H9 (cell line): ENCODE results near the gene ANTXRL. TPM values are rescaled to one million over a fixed set of nuclear protein-coding genes. Genes with fewer than 3 reads are reported as not detected.
A peak's percentile ranks its signal among the peaks of the same experiment; 100 is the strongest.

Experiments used
- DNase-seq: peaks from one replicate; pipeline ENCODE4 v3.0.0-alpha.2; 2017
- H2AFZ ChIP-seq: one replicate; pipeline ENCODE4 v1.6.1; 2013; ENCODE audit warnings: mild to moderate bottlenecking, low read length, control low read depth, moderate library complexity
- H2AK5ac ChIP-seq: 2 replicates; pipeline ENCODE4 v1.6.1; 2013; ENCODE audit warnings: low read length, control low read depth, mixed read lengths; ENCODE audit not compliant: insufficient read length
- H2BK120ac ChIP-seq: one replicate; pipeline ENCODE4 v1.6.1; 2013; ENCODE audit warnings: low read depth, mild to moderate bottlenecking, low read length, control low read depth, inconsistent platforms; ENCODE audit not compliant: poor library complexity, severe bottlenecking
- H2BK12ac ChIP-seq: 2 replicates; pipeline ENCODE4 v1.6.1; 2013; ENCODE audit warnings: low read length, control low read depth, mixed read lengths, low read depth; ENCODE audit not compliant: insufficient read length
- H2BK15ac ChIP-seq: 2 replicates; pipeline ENCODE4 v1.6.1; 2013; ENCODE audit warnings: low read depth, low read length, control low read depth
- H2BK20ac ChIP-seq: one replicate; pipeline ENCODE4 v1.6.1; 2013; ENCODE audit warnings: low read depth, mild to moderate bottlenecking, low read length, control low read depth, inconsistent platforms; ENCODE audit not compliant: poor library complexity, severe bottlenecking
- H2BK5ac ChIP-seq: 2 replicates; pipeline ENCODE4 v1.6.1; 2013; ENCODE audit warnings: low read length, control low read depth, mixed read lengths; ENCODE audit not compliant: insufficient read length
- H3K14ac ChIP-seq: 2 replicates; pipeline ENCODE4 v1.6.1; 2013; ENCODE audit warnings: low read length, control low read depth; ENCODE audit not compliant: insufficient read depth
- H3K18ac ChIP-seq: 2 replicates; pipeline ENCODE4 v1.6.1; 2013; ENCODE audit warnings: low read depth, mild to moderate bottlenecking, mixed read lengths, low read length, control low read depth; ENCODE audit not compliant: insufficient read length
- H3K23ac ChIP-seq: 2 replicates; pipeline ENCODE4 v1.6.1; 2013; ENCODE audit warnings: low read length, control low read depth, mixed read lengths, low read depth; ENCODE audit not compliant: insufficient read length
- H3K23me2 ChIP-seq: 2 replicates; pipeline ENCODE4 v1.6.1; 2013; ENCODE audit warnings: low read depth, mild to moderate bottlenecking, mixed read lengths, low read length, control low read depth; ENCODE audit not compliant: insufficient read length, poor library complexity, severe bottlenecking
- H3K27ac ChIP-seq: 2 replicates; pipeline ENCODE4 v1.5.1; 2013; ENCODE audit warnings: low read length, control low read depth, mixed read lengths, low read depth; ENCODE audit not compliant: insufficient read length
- H3K27me3 ChIP-seq: 2 replicates; pipeline ENCODE4 v1.6.1; 2013; ENCODE audit warnings: low read length, control low read depth, inconsistent platforms; ENCODE audit not compliant: insufficient read depth
- H3K4ac ChIP-seq: 2 replicates; pipeline ENCODE4 v1.6.1; 2013; ENCODE audit warnings: low read depth, mild to moderate bottlenecking, control low read depth, inconsistent platforms, low read length, moderate library complexity
- H3K4me1 ChIP-seq: 2 replicates; pipeline ENCODE4 v1.6.1; 2013; ENCODE audit warnings: low read length, control low read depth, inconsistent platforms; ENCODE audit not compliant: insufficient read depth
- H3K4me2 ChIP-seq: 2 replicates; pipeline ENCODE4 v1.6.1; 2013; ENCODE audit warnings: low read length, control low read depth, mixed read lengths; ENCODE audit not compliant: insufficient read length, insufficient read depth
- H3K56ac ChIP-seq: 2 replicates; pipeline ENCODE4 v1.6.1; 2013; ENCODE audit warnings: low read depth, mild to moderate bottlenecking, mixed read lengths, low read length, control low read depth; ENCODE audit not compliant: insufficient read length
- H3K79me1 ChIP-seq: 2 replicates; pipeline ENCODE4 v1.6.1; 2013; ENCODE audit warnings: low read depth, mild to moderate bottlenecking, moderate library complexity, low read length, control low read depth, inconsistent platforms; ENCODE audit not compliant: insufficient read depth, poor library complexity, severe bottlenecking
- H3K79me2 ChIP-seq: 2 replicates; pipeline ENCODE4 v1.6.1; 2013; ENCODE audit warnings: low read length, control low read depth, inconsistent platforms; ENCODE audit not compliant: insufficient read depth
- H3K9ac ChIP-seq: 2 replicates; pipeline ENCODE4 v1.6.1; 2013; ENCODE audit warnings: low read length, control low read depth, mixed read lengths; ENCODE audit not compliant: insufficient read length; ENCODE audit errors: extremely low read depth
- H3K9me3 ChIP-seq: one replicate; pipeline ENCODE4 v1.6.1; 2013; ENCODE audit warnings: low read depth, low read length, inconsistent platforms; ENCODE audit not compliant: control insufficient read depth
- H3T11ph ChIP-seq: one replicate; pipeline ENCODE4 v1.6.1; 2013; ENCODE audit warnings: mild to moderate bottlenecking, low read length, control low read depth, inconsistent platforms
- H4K20me1 ChIP-seq: one replicate; pipeline ENCODE4 v1.6.1; 2013; ENCODE audit not compliant: control insufficient read depth, insufficient read length, insufficient read depth
- H4K5ac ChIP-seq: 2 replicates; pipeline ENCODE4 v1.6.1; 2013; ENCODE audit warnings: low read depth, mild to moderate bottlenecking, mixed read lengths, low read length, control low read depth; ENCODE audit not compliant: insufficient read length
- H4K8ac ChIP-seq: replicated peaks from 2 replicates; pipeline ENCODE4 v1.6.1; 2013; ENCODE audit warnings: low read length, control low read depth, mixed read lengths, low read depth; ENCODE audit not compliant: insufficient read length
- H4K91ac ChIP-seq: 2 replicates; pipeline ENCODE4 v1.6.1; 2013; ENCODE audit warnings: low read depth, mild to moderate bottlenecking, moderate library complexity, mixed read lengths, low read length, control low read depth; ENCODE audit not compliant: insufficient read length
- H3K27ac Mint-ChIP-seq, 3 experiments: 2 replicates in 2 of 3; 3 replicates in 1 of 3; pipeline ENCODE4 v1.8.0; 2020 to 2021; ENCODE audit warnings: mixed read lengths in 3 of 3, mild to moderate bottlenecking in 1 of 3, moderate library complexity in 1 of 3
- H3K27me3 Mint-ChIP-seq: 2 replicates; pipeline ENCODE4 v1.8.0; 2021; ENCODE audit warnings: low read depth, mild to moderate bottlenecking, moderate library complexity, mixed read lengths
- H3K36me3 Mint-ChIP-seq, 3 experiments: 2 replicates in 2 of 3; 3 replicates in 1 of 3; pipeline ENCODE4 v1.8.0; 2020 to 2021; ENCODE audit warnings: low read depth in 3 of 3, mixed read lengths in 3 of 3; ENCODE audit not compliant: insufficient read depth in 1 of 3
- H3K4me1 Mint-ChIP-seq, 2 experiments: 2 replicates each; pipeline ENCODE4 v1.8.0; 2020; ENCODE audit warnings: mixed read lengths in 2 of 2
- H3K4me3 Mint-ChIP-seq, 2 experiments: 2 replicates in 1 of 2; 3 replicates in 1 of 2; pipeline ENCODE4 v1.8.0; 2020 to 2021; ENCODE audit warnings: mild to moderate bottlenecking in 2 of 2, mixed read lengths in 2 of 2, moderate library complexity in 1 of 2
- H3K9me3 Mint-ChIP-seq, 2 experiments: 2 replicates in 1 of 2; 3 replicates in 1 of 2; pipeline ENCODE4 v1.8.0; 2020; ENCODE audit warnings: mild to moderate bottlenecking in 2 of 2, mixed read lengths in 2 of 2, moderate library complexity in 1 of 2
- CTCF ChIP-seq: fragments of 200-600 bp; sonication (generic); conservative IDR thresholded peaks from 3 replicates; pipeline ENCODE4 v1.8.0; 2021; ENCODE audit warnings: antibody characterized with exemption, mild to moderate bottlenecking
- WGBS: extraction: QIAGEN DNeasy Blood & Tissue Kit; methylation state at CpG from one replicate; pipeline ENCODE4 v1.1.7; 2013; ENCODE audit warnings: missing lambda C conversion rate, low lambda C conversion rate, mixed read lengths; ENCODE audit not compliant: insufficient read length; ENCODE audit errors: extremely low coverage; 5-methylcytosine and 5-hydroxymethylcytosine counted together
- total RNA-seq: library from RNA; stranded (reverse); gene quantifications from 2 replicates; pipeline ENCODE4 v1.2.1, GENCODE V29; 2021

The ANTXRL gene
- total RNA-seq, 1 experiment from 2014 or later, result not detected

DNA sequence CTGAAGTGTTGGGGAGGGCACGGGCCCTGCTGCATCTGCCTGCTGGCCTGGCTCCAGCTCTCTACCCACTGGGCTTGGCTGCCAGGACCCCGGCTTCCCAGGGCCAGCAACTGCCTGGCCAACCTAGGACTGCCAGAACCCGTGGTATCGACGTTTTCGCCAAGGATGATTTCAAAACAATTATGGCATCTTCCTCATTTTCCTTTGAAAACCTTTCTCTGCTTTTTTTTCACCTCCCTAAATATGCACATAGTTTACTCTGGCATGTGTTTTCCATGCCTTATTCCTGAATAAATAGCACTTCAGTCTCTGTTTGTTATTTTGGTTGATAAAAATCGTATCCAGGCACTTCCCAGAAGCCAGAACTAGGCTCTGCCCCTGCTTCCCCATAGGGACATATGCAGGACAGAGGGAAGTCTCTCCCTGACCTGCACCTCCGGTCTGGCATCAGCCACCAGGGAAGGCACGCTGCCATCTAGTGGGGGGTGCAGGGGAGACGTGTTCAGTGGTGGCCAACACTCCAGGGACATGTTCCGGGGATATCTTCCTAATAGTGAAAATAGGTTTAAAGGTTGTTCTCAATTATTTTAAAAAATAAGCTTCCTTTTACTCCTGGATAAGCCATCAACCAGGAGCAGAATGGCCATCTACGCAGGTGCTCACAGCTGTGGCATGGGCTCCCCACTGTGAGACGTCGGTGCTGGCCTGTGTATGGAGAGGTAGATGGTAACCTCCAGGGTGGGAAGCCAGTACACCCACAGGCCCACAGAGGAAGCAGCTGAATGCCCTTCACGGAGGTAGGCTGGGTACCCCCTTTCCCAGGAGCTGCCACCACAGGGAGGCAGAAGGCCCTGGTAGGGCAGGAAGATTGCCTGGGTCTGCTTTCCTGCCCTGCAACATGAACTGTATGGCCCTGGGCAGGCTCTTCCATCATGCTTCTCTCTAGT lies 30.7 kb upstream of the ANTXRL start:
- Histone ChIP-seq H2BK120ac (no peak overlapping the region), H3K79me2 (no peaks in the 10 kb centered on the region), H3K4me2 (no peak overlapping the region)

More for the DNA sequence above, 30.7 kb upstream of the ANTXRL start:
- WGBS, result no CpG with 5 or more reads among the region's 15 CpGs
- Histone ChIP-seq H4K5ac (no peak overlapping the region), H3K4me1 (no peaks in the 10 kb centered on the region), H4K8ac (no peak overlapping the region), H3K23ac (no peak overlapping the region), H3K27me3 (no peaks in the 10 kb centered on the region), H3T11ph (no peak overlapping the region), H2AK5ac (no peak overlapping the region), H4K91ac (no peak overlapping the region), H2BK15ac (no peak overlapping the region), H3K9ac (no peak overlapping the region), H4K20me1 (no peaks in the 10 kb centered on the region), H3K18ac (no peak overlapping the region), H3K56ac (no peak overlapping the region), H3K9me3 (no peaks in the 10 kb centered on the region), H3K79me1 (no peaks in the 10 kb centered on the region), H2AFZ (no peak overlapping the region), H3K23me2 (no peaks in the 10 kb centered on the region), H3K14ac (no peak overlapping the region; the same call in 1 of the 2 replicates), H3K27ac (no peak overlapping the region), H2BK20ac (no peak overlapping the region), H3K4ac (no peak overlapping the region), H2BK12ac (no peak overlapping the region), H2BK5ac (no peak overlapping the region)
- Mint-ChIP-seq H3K36me3 (no peaks in the 10 kb centered on the region), H3K27me3 (no peaks in the 10 kb centered on the region), H3K4me1 (peaks cover 3% of the 10 kb centered on the region in 2 experiments), H3K27ac (peak overlapping the region in 1 of 3 experiments; percentile 86; a peak in 1 of 7 replicates), H3K9me3 (no peaks in the 10 kb centered on the region), H3K4me3 (no peak overlapping the region)
- DNase-seq, result peak; percentile 84
- peak; percentile 83 for TF ChIP-seq CTCF
